Skeletal muscle satellite cell (primary cell): Measurements from ENCODE around the gene FKBP2.
A peak's percentile ranks its signal among the peaks of the same experiment; 100 is the strongest.

Experiments used
- H3K27me3 ChIP-seq: 2 replicates; pipeline ENCODE4 v1.7.0; 2013; ENCODE audit warnings: low read length; ENCODE audit not compliant: control insufficient read depth, insufficient read depth
- H3K36me3 ChIP-seq: 2 replicates; pipeline ENCODE4 v1.7.0; 2013; ENCODE audit warnings: mild to moderate bottlenecking, control low read depth, low read length; ENCODE audit not compliant: insufficient read depth
- H3K4me1 ChIP-seq: 2 replicates; pipeline ENCODE4 v1.7.0; 2013; ENCODE audit warnings: low read length; ENCODE audit not compliant: control insufficient read depth, insufficient read depth
- H3K4me2 ChIP-seq: 2 replicates; pipeline ENCODE4 v1.7.0; 2013; ENCODE audit warnings: mild to moderate bottlenecking, low read length
- H3K4me3 ChIP-seq: 2 replicates; pipeline ENCODE4 v1.7.0; 2013; ENCODE audit warnings: low read length
- H3K9ac ChIP-seq: 2 replicates; pipeline ENCODE4 v1.7.0; 2013; ENCODE audit warnings: mild to moderate bottlenecking, low read depth, low read length, moderate library complexity
- H3K9me3 ChIP-seq: replicated peaks from 2 replicates; pipeline ENCODE4 v1.7.0; 2013; ENCODE audit warnings: mild to moderate bottlenecking, control low read depth, low read length

Gene FKBP2

DNA sequence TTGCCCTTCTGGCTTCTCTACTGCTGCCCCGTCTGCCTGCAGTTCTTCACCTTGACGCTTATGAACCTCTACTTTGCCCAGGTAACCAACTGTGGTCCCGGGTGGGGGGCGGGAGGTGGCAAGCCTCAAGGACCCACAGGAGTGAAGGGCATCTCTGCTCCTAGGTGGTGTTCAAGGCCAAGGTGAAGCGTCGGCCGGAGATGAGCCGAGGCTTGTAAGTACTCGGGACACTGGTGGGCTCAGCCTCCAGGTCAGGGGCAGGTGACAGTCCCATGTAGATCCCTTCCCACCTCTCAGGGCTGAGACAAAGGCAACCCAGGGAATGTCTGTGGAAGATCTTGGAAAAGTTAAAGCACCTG is 45.9 kb downstream of the FKBP2 start:
- H3K9ac ChIP-seq: no peak overlapping the region
- peaks cover 21% of the 10 kb centered on the region for H3K4me1 ChIP-seq
- no peak overlapping the region for H3K4me3 ChIP-seq

DNA sequence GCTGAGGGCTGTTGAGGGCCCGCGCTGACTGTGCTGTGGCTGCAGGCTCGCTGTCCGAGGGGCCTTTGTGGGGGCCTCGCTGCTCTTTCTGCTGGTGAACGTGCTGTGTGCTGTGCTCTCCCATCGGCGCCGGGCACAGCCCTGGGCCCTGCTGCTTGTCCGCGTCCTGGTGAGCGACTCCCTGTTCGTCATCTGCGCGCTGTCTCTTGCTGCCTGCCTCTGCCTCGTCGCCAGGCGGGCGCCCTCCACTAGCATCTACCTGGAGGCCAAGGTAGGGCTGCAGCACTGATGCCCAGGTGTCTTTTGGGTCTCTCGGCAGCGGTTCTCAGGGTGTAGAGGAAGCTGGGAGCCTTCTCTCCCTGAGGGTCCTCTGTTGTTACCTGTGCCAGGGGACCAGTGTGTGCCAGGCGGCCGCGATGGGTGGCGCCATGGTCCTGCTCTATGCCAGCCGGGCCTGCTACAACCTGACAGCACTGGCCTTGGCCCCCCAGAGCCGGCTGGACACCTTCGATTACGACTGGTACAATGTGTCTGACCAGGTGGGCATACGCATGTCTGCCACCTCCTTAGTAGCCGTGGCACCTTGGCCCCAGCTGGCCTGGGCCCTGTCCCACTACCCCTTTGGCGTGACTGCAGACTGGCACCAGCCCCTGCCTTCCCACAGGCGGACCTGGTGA is 46.9 kb downstream of the FKBP2 start:
- Histone ChIP-seq H3K9ac (no peak overlapping the region), H3K4me3 (no peak overlapping the region), H3K9me3 (no peaks in the 10 kb centered on the region), H3K36me3 (no peaks in the 10 kb centered on the region), H3K4me1 (peaks cover 28% of the 10 kb centered on the region), H3K4me2 (no peak overlapping the region), H3K27me3 (peaks cover 27% of the 10 kb centered on the region)

More for the DNA sequence above, 45.9 kb downstream of the FKBP2 start:
- Histone ChIP-seq H3K36me3 (no peaks in the 10 kb centered on the region), H3K27me3 (peaks cover 16% of the 10 kb centered on the region), H3K4me2 (no peak overlapping the region), H3K9me3 (no peaks in the 10 kb centered on the region)

DNA sequence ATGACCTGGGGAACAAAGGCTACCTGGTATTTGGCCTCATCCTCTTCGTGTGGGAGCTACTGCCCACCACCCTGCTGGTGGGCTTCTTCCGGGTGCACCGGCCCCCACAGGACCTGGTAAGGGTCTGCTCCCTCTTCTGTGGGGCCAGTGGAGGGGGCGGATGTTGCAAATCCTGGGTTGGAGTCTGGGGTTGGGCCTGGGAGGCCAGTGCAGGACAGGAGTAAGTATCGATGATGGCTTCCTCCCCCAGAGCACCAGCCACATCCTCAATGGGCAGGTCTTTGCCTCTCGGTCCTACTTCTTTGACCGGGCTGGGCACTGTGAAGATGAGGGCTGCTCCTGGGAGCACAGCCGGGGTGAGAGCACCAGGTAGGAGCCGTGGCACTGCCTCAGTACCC is 47.5 kb downstream of the FKBP2 start:
- Histone ChIP-seq H3K9ac (no peak overlapping the region), H3K9me3 (no peaks in the 10 kb centered on the region), H3K4me3 (no peak overlapping the region), H3K4me1 (peaks cover 26% of the 10 kb centered on the region), H3K4me2 (no peak overlapping the region), H3K36me3 (no peaks in the 10 kb centered on the region), H3K27me3 (peaks cover 32% of the 10 kb centered on the region)

DNA sequence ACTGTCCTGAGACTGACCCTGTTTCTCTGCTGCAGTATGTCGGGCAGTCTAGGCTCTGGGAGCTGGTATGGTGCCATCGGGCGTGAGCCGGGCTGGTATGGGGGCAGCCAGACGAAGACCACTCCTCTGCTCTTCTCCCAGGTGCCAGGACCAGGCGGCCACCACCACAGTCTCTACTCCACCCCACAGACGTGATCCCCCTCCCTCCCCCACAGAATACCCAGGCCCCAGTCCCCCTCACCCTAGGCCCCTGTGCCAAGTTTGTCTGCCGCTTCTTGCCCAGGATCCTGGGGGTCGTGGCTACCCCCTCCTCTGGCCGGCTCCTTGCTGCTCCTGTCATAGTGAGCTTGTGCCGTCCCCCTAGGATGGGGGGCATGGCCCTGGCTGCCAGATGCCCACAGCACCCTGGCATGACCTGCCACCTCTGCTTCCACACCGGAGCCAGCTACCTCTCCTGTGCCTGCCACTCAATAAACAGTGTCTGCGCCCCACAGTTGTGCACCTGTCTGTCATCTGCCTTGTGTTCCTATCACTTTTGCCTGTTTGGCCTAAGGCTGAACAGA is 48.2 kb downstream of the FKBP2 start:
- Histone ChIP-seq H3K4me2 (no peak overlapping the region), H3K4me1 (peaks cover 19% of the 10 kb centered on the region), H3K36me3 (no peaks in the 10 kb centered on the region), H3K27me3 (peaks cover 39% of the 10 kb centered on the region), H3K9ac (no peak overlapping the region), H3K4me3 (no peak overlapping the region), H3K9me3 (no peaks in the 10 kb centered on the region)

DNA sequence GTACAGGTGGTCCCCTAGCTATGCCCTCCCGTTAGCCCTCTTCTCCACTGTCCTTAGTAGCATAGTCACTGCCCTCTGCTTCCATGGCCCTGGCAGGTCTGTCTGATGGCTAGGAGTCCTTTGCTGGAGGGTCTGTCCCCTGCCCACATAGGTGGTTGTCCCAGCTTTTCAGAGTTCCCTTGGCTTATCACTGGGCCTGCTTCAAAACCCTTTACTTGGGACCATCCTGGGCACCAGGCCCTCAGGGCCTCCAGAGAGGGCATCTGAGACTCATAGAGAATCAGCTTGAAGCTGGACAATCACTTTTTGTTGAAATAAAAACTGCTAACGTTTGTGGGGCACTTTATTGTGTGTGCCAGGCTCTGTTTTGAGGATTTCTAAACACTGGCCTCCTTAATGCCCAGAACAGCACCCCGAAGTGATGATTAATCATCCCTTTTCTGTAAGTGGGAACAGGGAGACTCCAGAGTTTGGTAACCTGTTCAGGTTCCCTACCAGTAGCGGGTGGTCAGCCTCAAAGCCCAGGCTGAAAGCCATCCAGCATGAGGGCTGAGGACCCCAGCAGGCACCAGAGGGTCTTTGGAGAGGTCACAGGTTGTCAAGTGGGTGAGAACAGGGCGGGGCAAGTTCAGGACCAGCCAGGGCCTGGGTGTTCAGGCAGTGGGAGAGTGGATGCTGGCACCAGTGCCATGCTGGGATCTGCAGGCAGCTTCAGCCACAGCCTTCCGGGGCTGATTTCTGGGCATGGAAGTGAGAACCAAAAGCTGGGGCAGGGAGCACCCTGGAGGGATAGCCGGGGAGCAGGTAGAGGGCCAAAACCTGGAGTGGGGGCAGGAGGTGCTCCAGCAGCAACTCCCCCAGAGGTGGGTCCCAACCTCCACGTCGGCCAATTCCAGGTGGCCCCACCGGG is 49.7 kb downstream of the FKBP2 start:
- Histone ChIP-seq H3K27me3 (peaks cover 50% of the 10 kb centered on the region), H3K9ac (no peak overlapping the region), H3K4me3 (no peak overlapping the region), H3K9me3 (no peaks in the 10 kb centered on the region), H3K4me1 (peaks cover 17% of the 10 kb centered on the region), H3K36me3 (no peaks in the 10 kb centered on the region), H3K4me2 (peak overlapping the region; percentile 80)

GRCh38 chr11:64291262-64291751 is 50.4 kb downstream of the FKBP2 start, which contains the start of gene KCNK4:
KCNK4 (plus strand) TSS chr11:64291302; CDS start chr11:64293019, 1,717 bp downstream.
- Histone ChIP-seq H3K4me3 (peak within 1 kb of the TSS; percentile 52), H3K9ac (no peak within 1 kb of the TSS), H3K27me3 (peaks cover 57% of the 10 kb centered on the region), H3K36me3 (no peaks in the 10 kb centered on the region), H3K4me2 (peak within 1 kb of the TSS; percentile 80), H3K4me1 (peaks cover 13% of the 10 kb centered on the region), H3K9me3 (no peaks in the 10 kb centered on the region)

DNA sequence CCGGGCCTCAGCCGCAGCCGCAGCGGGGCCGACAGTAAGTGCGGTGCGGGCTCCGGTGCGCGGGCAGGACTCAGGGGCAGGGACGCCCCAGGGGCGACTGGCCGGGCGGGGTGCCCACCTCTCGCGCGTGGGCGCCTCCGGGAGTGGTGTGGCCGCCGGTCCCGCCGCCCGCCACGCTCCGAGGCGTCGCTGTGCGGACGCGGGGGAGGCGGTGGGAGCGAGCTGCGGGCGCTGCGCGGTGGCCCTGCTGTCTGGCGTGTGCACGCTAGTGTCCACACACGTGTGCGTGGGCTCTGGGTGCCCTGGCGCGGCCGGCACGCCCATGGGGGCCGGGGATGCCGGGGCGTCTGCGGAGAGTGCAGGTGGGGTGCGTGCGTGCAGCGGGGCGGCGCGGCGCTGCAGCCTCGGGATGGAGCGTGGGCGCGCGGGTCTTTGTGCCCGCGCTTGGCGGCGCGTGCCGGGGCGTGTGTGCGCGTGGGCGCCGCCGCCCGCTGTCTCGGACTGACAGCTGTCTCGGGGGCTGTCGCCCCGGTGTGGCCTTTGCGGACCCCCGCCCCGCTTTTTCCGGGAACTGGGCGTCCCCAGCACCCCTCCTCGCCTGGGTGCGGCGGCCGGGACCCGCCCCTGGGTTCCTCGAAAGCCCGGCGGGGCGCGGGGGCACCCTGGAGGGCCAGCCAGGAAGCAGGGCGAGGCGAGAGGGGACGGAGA is 51.0 kb downstream of the FKBP2 start:
- H3K9ac ChIP-seq: no peak overlapping the region
- no peaks in the 10 kb centered on the region for H3K9me3 ChIP-seq
- peak overlapping the region; percentile 52 for H3K4me3 ChIP-seq
- H3K27me3 ChIP-seq: peaks cover 63% of the 10 kb centered on the region
- H3K36me3 ChIP-seq: no peaks in the 10 kb centered on the region
- peaks cover 9% of the 10 kb centered on the region for H3K4me1 ChIP-seq
- peak overlapping the region; percentile 80 for H3K4me2 ChIP-seq

DNA sequence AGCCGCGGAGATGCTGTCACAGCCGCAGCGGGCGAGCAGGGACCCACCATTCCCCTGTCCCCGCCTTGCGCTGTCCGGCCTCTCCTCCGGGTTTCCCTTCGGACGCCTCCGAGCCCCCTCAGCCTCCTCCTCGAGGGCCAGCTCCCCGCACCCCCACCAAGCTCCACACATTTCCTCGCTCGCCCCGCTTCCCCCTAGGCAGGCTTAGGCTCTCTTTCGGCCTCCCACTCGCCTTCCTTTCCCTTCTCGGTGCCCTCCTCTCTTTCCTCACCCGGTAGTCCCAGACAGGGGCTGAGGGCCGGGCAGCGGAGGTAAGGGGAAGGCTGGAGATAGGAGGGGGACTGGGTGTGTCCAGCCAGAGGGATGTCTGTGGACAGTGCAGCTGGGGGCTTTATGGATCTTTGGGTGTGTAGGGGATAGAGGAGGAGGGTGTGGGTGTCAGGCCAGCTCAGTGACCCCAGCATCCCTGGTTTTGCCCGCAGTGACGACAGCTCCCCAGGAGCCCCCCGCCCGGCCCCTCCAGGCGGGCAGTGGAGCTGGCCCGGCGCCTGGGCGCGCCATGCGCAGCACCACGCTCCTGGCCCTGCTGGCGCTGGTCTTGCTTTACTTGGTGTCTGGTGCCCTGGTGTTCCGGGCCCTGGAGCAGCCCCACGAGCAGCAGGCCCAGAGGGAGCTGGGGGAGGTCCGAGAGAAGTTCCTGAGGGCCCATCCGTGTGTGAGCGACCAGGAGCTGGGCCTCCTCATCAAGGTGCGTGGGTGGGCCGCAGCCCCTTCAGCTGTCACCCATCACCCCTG is 51.8 kb downstream of the FKBP2 start:
- Histone ChIP-seq H3K9ac (no peak overlapping the region), H3K9me3 (no peaks in the 10 kb centered on the region), H3K4me1 (peaks cover 9% of the 10 kb centered on the region), H3K4me3 (peak overlapping the region; percentile 52), H3K4me2 (peak overlapping the region; percentile 80), H3K36me3 (no peaks in the 10 kb centered on the region), H3K27me3 (peaks cover 70% of the 10 kb centered on the region)
